Activated T-helper 1 cell treated with anti-CD3 and anti-CD28 coated beads, Interleukin-2, amount 50 U/mL, for 16 hours (primary cell): ENCODE measurements around the gene WDR86.

ENCODE experiments used
- DNase-seq, 2 donors: peaks; one replicate each; pipeline ENCODE4 v3.0.0-alpha.2; 2020; ENCODE audit warnings: low read depth in 1 of 2, low spot score in 1 of 2

WDR86 gene

GRCh38 chr7:151406886-151407583 is 2.8 kb downstream of the WDR86 start:
- DNase-seq, result no peak

- no peak for DNase-seq
Observed at GRCh38 chr7:151406051-151406875, 3.6 kb downstream of the WDR86 start.

GRCh38 chr7:151405588-151405987 is 4.2 kb downstream of the WDR86 start:
- no peak for DNase-seq

GRCh38 chr7:151405056-151405455 is 4.8 kb downstream of the WDR86 start:
- DNase-seq, result no peak

- DNase-seq, result no peak
Observed at GRCh38 chr7:151404216-151405011, 5.4 kb downstream of the WDR86 start.

- no peak for DNase-seq
Observed at GRCh38 chr7:151403764-151404163, 6.1 kb downstream of the WDR86 start.

GRCh38 chr7:151402029-151402835 is 7.6 kb downstream of the WDR86 start:
- DNase-seq, result no peak

- no peak for DNase-seq
Observed at GRCh38 chr7:151400626-151401315, 9.1 kb downstream of the WDR86 start.

GRCh38 chr7:151399906-151400305 is 9.9 kb downstream of the WDR86 start:
- no peak for DNase-seq

- no peak for DNase-seq
Observed at GRCh38 chr7:151399305-151399601, 10.6 kb downstream of the WDR86 start.

- DNase-seq, result no peak
Observed at GRCh38 chr7:151398446-151399304, 11.2 kb downstream of the WDR86 start.

- no peak for DNase-seq
Observed at GRCh38 chr7:151397026-151397425, 12.8 kb downstream of the WDR86 start.

GRCh38 chr7:151396328-151396970 is 13.4 kb downstream of the WDR86 start:
- DNase-seq, result no peak

GRCh38 chr7:151395036-151395367 is 14.8 kb downstream of the WDR86 start:
- DNase-seq, result no peak

- no peak for DNase-seq
Observed at GRCh38 chr7:151394076-151395035, 15.5 kb downstream of the WDR86 start.

- DNase-seq, result no peak
Observed at GRCh38 chr7:151393031-151393977, 16.5 kb downstream of the WDR86 start.

GRCh38 chr7:151392426-151392825 is 17.4 kb downstream of the WDR86 start:
- no peak for DNase-seq
